22Rv1 (cell line): Measurements from ENCODE around the gene KISS1.

Source experiments
- ZFX ChIP-seq: fragments of 450-650 bp; IDR thresholded peaks from 2 replicates; pipeline ENCODE4 v1.6.1; 2017; ENCODE audit warnings: antibody characterized with exemption, borderline replicate concordance
- TF ChIP-seq, protein P1 (sequence below): fragments of 450-650 bp; IDR thresholded peaks from 2 replicates; pipeline ENCODE4 v1.5.1; 2017; ENCODE audit warnings: mild to moderate bottlenecking

DNA sequence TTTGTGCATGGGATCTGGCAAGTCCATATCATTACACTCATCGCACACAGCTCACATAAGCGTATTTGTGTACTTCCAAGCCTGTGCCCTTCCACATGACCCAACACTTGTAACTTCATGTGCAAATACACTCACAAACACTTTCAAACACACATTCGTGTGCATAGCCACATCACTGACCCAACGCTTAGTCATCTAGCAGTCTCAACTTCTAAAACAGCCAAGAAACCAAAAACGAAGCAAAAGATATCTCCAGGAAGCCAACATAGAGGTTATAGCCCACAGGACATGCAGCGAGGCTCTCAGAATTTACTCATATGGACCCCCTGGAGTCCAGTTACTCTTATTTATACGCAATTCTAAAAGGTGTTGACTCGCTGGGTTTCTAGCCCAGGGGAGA is 28.4 kb upstream of the KISS1 start:
- TF ChIP-seq, protein P1, sequence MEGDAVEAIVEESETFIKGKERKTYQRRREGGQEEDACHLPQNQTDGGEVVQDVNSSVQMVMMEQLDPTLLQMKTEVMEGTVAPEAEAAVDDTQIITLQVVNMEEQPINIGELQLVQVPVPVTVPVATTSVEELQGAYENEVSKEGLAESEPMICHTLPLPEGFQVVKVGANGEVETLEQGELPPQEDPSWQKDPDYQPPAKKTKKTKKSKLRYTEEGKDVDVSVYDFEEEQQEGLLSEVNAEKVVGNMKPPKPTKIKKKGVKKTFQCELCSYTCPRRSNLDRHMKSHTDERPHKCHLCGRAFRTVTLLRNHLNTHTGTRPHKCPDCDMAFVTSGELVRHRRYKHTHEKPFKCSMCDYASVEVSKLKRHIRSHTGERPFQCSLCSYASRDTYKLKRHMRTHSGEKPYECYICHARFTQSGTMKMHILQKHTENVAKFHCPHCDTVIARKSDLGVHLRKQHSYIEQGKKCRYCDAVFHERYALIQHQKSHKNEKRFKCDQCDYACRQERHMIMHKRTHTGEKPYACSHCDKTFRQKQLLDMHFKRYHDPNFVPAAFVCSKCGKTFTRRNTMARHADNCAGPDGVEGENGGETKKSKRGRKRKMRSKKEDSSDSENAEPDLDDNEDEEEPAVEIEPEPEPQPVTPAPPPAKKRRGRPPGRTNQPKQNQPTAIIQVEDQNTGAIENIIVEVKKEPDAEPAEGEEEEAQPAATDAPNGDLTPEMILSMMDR = no peak
- no peak for TF ChIP-seq ZFX
